DMS153 (cell line): ENCODE results near the gene CRACR2A.

Source experiments
- DNase-seq: peaks from one replicate; lab custom pipeline; 2025; lab: John Stamatoyannopoulos, UW

Gene CRACR2A

DNA sequence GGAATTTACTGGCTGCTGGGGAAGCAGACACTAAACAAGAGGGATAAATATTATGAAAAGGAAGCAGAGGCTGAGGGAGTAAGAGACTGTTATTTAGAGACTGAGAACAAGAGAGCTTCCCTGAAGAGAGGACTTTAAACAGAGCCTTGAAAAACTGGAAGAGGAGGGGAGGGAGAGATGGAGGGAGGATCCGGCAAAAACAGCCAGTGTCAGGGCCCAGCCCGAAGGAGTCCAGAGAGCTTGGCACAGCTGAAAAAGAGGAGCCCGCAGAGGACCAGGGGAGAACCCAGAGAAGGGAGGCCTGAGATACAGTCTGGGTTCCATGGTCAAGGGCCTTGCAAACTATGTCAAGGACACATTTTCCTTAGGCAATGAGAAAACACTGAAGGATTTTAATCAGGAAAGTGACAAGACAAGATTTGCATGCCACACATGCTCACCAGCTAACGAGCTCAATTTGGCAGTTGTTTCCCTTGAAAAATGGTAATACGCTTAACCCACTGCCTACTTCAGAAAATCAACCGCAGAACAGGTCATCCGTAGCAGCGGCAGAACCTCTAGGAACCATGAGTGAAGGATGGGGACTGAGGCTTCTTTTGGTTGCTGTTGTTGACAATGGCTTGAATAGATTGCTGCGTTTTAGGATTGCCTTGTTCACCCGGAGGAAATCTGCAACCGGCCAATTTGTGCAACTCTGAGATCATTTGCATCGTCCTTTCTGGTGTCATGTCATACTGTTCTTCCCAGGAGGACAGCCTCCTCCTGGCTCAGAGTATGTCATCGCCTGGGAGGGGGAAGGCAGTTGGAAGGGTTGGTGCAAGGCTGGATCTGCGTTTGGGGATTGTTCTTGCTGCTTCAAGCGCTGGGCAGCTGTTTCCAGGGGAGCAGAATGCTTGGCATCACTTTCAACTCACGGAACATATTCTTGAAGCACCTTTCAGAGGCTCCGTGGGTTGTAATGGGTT lies 153.7 kb downstream of the CRACR2A start:
- DNase-seq, result no peak

DNA sequence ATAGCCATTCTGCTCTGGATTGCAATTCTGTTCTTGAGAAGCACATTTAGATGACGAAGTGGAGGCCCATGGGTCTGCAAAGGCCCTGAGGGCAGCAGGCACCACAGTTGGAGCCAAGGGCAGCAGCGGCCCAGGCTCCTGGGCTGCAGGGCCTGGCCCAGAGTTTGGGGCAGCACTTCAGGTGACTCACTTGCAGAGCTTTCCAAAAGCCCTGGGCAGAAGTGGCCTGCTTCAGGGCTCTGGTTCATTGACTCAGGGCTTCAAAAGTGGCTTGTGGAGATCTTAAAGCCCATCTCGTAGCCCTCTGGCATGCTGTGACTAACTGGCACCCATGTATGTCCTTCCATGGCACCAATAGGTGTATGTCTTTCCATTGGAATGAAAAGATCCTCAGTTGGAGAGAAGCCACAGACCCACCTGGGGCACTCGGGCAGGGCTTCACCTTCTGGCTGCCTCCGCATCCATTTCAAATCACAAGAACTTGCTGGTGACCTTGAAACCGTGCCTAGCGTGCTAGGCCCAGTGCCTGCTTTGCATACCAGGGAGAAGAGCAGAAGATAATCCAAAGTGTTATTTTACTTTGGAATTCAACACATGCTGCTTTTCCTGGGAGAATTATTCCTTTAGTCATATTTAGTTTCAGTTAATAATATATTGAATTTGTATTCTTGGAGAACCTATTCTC lies 155.2 kb downstream of the CRACR2A start:
- no peak for DNase-seq

DNA sequence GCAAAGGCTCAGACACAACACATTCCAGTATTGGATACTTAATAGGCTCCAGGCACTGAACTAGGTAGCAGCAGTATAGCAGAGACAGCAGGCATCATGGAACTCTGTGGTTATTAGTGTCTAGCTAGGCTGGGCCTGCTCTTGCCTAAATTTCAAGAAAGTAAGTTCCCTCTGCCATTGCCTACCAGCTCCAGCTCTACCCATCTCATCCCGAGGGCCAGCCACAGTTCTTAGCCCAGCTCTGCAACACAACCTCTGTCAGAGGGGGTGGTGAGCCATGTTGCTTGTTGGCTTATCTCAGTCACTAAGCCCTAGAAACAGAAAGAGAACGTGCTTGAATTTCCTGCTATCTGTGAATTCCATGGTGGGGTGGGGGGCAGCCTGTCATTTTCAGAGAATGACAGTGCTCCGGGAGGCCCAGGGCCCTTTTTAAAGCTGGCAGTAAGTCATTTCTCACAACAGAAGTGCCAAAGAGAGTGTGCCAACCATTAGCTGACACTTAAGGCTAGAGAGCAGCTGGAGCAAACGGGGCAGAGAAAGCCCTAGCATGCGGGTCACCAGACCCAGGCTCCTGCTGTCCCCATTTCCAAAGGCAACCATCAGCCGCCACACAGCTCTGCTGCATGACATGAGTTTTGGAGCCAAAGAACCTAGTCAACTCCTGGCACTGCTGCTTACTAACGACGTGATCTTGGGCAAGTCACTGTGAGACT lies 156.1 kb downstream of the CRACR2A start:
- no peak for DNase-seq

DNA sequence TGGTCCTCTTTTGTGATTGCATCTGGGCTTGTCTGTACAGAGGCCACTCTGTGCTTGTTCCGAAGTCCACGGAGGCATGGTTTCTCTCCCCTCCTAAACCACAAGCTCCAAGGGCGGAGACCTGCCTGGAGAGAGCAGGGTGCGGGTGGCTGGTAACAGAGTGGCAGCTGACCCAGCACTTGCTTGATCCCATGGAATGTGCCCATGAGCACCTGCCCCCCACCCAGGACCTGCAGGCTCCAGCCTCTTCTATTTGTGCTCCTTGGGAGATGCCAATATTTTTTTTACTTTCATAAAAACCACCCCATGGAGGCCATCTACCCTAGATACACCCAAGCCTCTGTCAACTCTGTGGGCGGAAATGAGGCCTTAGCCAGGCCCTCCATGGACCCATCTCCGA lies 157.2 kb downstream of the CRACR2A start:
- no peak for DNase-seq

DNA sequence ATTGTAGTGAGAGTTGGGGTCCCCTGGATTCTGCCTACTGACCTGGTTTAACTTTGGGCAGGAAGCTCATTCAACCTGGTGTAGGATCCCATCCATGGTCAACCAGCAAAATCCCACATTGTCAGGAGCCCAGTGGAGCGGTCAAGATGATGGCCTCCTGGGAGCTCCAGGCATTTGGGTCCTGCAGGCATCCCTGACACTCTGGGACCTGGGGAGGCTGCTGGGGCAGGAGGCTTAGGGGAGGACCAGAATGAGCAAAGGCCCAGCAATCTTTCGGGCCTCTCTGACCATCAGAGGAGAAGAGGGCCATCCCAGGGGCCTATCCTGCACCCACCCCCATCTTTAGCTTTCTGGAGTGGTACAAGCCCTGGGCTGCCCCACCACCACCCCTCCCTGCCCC lies 157.9 kb downstream of the CRACR2A start:
- DNase-seq, result no peak

DNA sequence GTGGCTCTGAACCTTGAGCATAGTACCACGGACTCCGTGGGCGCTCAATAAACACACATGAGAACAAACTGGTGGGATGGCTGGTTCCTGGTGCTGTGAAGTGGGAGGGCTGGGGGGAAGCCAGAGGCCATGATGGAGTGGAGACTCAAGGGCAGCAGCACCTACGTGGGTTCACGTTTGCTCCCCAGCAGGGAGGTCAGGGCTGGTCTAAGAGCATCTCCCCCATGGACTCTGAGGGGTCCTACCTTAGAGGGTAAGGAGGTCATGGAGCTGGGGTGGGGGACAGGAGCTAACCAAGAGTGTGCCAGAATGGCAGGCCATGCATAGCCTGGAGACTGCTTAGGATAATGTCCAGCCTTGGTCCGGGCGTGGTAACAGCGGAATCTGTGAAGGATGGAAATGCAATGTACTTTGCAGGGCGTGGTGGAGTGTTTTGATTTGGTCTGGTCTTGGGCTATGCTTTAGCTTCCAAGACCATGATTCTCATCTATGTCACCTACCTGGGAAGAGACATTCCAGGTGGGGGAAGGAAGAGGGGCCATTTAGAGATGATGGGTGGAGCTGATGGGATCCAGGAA lies 158.9 kb downstream of the CRACR2A start:
- no peak for DNase-seq

DNA sequence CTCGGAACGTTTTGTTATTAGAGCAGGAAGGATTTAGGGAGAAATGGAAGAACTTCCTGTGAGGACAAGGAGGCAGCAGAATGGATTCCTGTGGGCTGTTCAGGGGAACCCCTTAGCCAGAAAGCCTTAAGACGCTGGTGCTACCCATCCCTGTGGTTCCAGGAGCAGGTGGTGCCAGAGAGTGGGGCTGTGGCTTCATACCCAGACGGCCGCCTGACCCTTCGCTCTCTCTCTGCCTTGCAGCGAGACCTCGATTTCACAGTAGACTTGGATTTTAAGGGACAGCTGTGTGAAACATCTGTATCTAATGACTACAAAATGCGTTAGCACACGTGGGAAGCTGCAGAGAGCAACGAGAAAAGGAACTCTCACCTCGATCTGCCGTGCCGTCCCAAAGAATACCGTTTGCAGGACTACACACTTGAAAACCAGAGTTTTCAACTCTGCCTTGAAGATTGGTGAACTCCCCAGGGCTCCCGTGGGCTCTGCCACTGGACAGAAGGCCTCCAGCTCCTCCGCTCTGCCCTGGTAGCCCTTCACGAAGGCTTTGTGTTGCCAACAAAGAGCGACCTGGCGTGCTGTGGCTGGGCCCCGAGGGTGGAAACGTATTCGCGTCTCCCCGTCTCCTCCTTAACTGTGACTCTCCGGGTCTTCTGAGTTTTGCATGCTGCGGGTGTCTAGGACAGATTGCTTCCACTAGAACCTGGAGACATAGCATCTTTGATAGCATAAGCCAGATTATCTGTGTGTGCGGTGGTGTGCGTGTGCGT lies 159.9 kb downstream of the CRACR2A start:
- no peak for DNase-seq

DNA sequence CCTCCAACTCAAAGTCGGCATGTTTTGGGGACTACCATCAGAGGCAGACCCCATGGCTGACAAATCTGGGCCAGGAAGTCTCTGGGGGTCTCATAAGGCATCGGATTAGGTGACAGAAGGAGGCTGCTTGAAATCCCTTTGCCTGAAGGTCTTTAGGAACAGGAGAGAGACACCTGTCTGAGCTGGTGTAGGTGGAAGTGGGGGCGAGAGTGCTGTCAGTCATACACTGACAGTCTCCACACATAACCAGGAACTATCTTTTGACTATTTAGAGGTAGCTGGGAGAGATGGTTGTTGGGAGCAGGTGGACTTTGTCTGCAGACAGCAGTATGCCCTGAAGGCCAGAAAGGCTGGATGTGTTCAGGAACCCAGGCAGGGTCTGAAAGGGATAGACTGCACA lies 163.2 kb downstream of the CRACR2A start:
- DNase-seq, result no peak

DNA sequence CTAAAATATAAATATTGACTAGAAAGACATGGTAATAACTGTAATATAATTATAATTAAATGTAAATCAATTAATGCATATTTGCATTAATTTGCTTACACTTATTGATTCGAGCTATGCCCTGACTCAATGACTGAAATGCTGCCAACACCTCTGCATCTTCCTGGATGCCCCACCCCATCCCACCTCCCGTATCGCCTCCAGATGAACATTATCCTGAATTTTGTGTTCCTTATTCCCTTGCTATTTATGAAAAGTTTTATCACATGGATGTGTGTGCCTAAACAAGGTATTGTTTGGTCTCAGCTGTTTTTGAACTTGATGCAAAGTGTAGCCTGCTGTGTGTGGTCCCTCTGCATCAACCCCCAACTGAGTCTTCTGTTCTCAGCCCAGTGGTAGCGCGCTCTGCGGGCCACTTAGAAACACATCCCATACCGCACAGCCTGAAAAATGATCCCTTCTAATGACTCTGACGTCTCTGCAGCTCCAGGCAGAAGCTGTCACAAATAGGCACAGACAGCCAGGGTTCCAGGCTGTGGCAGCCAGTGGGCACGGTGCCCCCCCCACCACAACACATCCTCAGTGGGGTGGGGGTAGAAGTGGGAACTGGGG lies 165.4 kb downstream of the CRACR2A start:
- no peak for DNase-seq

DNA sequence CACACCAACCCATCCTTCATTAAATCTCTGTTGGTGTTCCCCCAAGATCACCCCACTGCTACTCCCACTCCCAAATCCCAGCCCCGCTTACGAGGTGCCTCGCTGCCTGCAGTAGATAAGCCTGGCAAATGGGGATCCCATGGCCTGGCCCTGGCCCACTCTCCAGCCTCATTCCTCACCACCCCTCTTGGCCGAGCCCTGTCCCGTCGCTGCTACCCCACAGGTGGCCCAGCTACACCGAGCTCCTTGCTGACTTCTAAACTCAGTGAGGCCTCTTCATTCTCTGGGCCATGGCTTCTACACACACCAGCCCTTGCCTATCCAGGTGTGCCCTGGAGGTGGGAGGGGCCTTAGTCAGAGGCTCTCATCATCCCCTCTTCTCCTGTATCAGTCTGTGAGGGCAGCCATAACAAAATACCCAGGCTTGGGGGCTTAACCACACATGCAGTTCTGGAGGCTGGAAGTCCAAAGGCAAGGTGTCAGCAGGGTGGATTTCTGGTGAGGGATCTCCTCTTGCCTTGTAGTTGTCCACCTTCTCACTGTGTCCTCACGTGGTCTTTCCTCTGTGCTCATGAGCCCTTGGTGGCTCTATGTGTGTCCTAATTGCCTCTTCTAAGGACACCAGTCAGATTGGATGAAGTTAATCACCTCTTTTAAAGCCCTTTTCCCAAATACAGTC lies 169.1 kb downstream of the CRACR2A start:
- no peak for DNase-seq

DNA sequence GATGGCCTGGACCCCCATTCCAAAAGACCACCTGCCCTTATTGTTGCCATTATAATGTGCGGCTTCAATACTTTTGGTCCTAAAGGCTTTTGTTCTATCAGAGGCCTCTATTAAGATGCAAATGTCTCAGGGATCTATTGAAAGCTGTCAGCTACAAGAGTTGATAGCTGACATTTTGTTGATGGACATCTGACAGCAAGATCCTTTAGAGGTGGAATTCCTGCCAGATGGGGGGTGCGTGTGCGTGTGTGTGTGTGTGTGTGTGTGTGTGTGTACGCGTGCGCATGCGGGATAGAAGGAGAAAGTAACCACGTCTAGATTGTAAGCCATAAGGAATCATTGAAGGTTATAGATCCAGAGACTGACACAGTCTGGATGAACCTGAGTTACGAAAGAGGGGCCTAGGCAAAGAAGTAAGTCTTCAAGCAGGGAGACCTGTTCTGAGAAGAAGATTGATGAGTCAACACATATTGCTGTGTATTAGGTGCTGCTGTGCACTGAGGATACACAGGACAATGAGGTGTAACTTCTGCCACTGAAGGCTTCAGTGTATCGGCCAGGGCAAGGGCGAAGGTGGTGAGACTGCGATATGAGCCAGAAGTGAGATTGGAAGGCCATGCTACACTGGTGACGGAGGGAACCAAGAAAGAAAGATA lies 172.7 kb downstream of the CRACR2A start:
- DNase-seq, result no peak

DNA sequence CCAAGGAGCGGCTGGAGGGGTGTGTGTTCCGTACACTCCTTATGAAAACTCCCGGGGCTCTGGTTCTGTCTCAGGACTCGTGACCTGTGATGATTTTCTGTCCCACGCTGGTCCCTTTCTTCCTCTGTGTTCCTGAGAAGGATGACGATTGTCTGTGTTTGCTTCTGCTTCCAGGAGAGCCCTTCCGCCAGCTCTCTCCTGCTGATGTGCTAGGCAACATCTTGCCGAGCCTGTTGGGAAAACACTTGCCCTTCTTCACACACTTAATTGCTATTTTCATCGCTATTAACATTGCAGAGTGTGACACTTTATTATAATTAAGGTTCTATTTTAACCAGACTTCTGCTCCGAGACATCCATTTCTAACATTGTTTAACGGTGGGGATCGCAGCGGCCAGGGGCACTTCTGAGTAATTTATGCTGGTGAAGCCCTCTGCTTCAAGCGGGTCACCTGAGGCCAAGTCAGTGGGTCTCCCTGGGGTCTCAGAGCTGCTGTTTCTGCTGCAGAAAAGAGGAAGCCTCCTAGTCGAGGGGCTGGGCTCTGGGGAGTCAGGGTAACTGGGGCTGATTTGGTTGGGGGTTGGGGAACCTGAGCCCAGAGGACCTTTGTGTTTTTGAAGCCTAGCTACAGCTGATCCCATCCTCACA lies 173.3 kb downstream of the CRACR2A start:
- DNase-seq, result no peak

DNA sequence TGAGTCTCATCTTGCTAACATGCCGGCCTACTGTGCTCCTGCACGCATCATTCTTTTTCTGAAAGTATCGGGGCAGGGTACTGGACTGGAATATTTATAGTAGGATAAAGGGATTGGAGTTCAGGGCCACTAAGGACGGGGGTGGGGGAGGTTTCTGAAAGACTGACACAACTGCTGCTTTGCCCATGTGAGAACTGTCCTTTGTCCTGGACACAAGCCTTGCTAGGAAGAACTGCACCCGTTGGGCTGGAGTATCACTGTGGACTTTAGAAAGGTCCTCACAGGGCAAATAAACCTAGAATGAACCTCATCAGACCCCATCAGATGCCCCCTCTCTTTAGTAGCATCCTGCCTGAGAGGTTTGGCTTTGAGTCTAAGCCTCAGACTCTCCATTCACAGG lies 174.4 kb downstream of the CRACR2A start:
- no peak for DNase-seq

DNA sequence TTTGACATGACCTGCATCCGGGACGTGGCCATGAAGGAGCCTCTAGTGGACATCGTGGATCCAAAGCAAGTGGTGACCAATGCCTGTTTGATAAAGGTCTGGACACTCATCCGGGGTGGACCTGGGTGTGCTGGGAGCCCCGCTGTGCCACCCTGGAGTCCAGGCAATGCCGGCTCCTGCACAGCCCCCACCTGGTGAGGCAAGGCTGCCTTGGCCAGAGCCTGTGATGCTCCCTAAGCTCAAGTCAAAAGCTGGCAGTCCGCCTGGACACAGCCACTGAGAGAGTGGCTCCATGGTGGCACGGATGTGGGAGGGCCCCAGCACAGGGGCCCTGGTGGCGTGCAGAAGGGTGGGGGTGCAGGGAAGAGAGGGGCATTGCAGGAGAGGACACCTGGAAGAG lies 176.0 kb downstream of the CRACR2A start:
- DNase-seq, result no peak

DNA sequence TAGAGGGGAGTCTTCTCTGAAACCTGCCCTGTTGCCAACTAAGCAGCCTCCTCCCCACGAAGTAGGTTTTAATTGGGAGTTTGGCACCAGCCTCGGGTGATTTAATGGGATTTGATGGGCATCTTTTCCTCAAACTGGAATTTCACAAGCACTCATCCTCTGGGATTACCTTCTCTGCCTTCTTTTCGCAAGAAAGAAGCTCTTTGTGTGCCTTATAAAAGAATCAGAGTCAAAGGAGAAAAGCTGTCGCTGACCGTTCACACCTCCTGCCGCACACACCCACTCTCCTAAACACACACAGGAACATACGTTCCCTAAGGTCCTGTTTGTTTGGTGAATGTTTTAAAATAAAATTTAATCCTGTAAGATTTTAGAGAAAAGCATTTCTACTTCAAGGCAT lies 177.9 kb downstream of the CRACR2A start:
- DNase-seq, result no peak

DNA sequence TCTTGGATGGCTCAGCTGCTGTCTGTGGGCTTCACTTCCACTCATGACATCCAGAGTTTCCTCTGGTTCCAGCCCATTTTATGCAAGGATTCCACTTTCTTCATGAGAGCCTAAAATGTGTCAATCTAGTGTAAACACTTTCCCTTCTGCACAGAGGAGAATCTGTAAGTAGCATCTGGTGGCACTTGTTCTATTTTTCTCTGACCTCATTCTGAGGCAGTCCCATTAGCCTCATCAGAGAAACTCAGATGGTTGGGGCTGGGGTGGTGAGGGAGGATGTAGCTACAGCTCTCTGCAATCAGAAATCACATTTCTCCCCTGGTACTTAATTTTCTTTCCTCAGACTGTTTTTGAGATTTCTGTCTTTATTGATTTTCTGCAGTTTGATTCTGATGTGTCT lies 180.3 kb downstream of the CRACR2A start:
- DNase-seq, result no peak

DNA sequence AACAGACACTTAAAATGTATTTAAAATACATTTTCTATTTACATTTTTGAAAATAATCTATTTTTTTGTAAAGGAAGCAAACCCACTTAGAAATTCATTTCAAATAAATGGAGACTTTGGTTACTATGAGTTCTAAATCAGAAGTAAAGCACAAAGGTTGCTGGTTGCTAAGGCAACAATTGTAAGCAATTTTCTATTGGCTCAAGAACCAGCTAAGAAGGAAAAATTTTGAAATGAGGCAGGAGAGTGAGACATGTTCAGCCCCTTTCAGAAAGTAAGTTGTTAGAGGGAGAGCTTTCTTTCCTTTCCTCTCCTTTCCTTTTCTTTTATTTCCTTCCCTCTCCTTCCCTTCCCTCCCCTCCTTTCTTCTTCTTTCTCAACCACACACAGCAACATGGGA lies 181.2 kb downstream of the CRACR2A start:
- DNase-seq, result no peak

DNA sequence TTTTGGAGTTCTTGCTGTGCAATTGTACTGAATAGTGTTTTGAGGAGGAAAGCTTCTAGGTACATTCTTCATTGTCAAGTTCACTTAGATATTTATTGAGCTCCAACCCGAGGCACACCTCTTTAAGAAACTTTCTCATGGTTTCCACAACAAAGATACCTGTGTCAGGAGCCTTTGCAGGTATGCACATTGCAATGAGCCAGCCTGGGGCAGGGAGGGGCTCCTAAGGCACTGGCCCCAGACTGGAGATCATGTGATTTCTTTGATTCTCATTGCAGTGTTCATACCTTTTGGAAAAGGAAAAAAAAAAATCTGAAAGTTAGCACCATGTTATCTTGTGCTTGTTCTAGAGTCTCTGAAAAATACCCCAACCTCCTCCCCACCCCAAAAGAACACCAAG lies 181.6 kb downstream of the CRACR2A start:
- no peak for DNase-seq

DNA sequence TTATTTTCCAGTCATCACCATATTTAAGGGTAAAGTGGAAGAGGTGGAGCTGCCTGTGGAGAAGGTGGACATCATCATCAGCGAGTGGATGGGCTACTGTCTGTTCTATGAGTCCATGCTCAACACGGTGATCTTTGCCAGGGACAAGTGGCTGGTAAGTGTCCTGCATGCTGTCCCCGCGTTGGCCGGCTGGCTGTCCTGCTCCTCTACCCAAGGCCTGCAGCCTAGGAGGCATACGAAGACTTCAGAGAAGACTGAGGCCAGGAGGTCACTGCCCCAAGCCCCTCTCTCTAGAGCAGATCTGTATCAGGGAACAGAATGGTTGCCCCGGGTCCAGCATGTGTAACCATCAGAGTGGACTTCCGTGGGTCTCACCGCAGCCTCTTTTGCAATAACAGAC lies 184.2 kb downstream of the CRACR2A start:
- no peak for DNase-seq

DNA sequence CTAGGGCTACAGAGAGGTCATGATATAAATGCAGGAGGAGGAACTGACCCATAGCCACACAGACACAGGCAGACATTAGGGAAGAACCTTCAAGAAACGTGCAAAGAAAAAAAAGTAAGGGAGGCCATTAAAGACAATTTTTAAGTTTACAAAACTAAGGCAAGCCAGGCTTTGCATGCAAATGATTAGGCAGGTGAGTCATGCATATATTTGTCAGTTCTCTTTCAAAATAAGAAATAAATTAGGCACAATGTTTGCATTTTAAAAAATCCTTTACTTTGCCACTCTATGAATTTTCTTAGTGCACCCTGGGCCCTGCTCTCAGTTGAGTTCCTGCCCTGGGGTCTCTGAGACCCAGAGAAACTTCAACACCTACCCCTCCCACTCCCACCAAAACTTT lies 186.9 kb downstream of the CRACR2A start:
- no peak for DNase-seq
